GM21529 (cell line): Measurements from ENCODE around the gene MTCH1.

Experiments
- ATAC-seq: cut with Tn5 transposase; IDR thresholded peaks from one replicate; pipeline ENCODE4 v1.9.1; 2021; ENCODE audit not compliant: unreplicated experiment

The MTCH1 gene, protein sequence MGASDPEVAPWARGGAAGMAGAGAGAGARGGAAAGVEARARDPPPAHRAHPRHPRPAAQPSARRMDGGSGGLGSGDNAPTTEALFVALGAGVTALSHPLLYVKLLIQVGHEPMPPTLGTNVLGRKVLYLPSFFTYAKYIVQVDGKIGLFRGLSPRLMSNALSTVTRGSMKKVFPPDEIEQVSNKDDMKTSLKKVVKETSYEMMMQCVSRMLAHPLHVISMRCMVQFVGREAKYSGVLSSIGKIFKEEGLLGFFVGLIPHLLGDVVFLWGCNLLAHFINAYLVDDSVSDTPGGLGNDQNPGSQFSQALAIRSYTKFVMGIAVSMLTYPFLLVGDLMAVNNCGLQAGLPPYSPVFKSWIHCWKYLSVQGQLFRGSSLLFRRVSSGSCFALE

GRCh38 chr6:36985808-36986703, at the start of gene MTCH1:
MTCH1 (minus strand) TSS chr6:36986196; CDS start chr6:36986173, 23 bp downstream.
- peak; percentile 82 for ATAC-seq

- no peak for ATAC-seq
These were observed 48.1 kb upstream of the MTCH1 start for GRCh38 chr6:37033819-37034795.

DNA sequence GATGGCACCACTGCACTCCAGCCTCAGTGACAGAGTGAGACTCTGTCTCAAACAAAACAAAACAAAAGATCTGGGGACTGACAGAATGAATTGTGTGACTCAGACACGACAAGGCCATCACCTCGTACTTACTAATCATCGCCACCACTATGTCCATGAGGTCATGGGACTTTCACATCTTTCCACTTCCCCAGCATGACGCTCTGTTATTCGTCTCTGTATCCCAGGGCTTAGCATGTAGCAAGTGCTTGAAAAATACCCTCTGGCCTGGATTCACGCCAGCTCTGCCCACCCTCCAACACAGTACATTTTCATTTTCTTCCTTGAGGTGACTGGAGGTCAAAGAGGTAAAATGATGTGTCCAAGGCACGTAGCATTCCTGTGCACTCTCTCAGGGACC, 47.3 kb upstream of the MTCH1 start:
- peak; percentile 57 for ATAC-seq

GRCh38 chr6:37032239-37032638, 46.2 kb upstream of the MTCH1 start:
- no peak for ATAC-seq

DNA sequence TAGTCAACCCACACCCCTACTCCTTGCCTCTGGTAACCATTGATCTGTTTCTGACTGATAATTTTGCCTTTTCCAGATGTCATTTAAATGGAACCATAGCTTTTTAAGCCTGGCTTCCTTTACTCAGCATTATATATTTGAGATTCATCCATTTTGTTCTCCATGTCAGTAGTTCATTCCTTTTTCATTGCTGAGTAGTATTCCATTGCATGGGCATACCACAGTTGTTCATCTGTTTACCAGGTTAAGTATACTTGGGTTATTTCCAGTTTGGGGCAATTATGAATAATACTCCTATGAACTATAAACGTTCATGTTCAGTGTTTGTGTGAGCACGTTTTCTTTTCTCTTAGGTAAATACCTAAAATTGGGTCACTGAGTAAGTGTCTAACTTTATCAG, 44.6 kb upstream of the MTCH1 start:
- no peak for ATAC-seq

- ATAC-seq = no peak
These were observed 43.4 kb upstream of the MTCH1 start for GRCh38 chr6:37029249-37029971.

- no peak for ATAC-seq
These were observed 41.9 kb upstream of the MTCH1 start for GRCh38 chr6:37027811-37028469.

- ATAC-seq = no peak
These were observed 41.2 kb upstream of the MTCH1 start for GRCh38 chr6:37027036-37027720.

DNA sequence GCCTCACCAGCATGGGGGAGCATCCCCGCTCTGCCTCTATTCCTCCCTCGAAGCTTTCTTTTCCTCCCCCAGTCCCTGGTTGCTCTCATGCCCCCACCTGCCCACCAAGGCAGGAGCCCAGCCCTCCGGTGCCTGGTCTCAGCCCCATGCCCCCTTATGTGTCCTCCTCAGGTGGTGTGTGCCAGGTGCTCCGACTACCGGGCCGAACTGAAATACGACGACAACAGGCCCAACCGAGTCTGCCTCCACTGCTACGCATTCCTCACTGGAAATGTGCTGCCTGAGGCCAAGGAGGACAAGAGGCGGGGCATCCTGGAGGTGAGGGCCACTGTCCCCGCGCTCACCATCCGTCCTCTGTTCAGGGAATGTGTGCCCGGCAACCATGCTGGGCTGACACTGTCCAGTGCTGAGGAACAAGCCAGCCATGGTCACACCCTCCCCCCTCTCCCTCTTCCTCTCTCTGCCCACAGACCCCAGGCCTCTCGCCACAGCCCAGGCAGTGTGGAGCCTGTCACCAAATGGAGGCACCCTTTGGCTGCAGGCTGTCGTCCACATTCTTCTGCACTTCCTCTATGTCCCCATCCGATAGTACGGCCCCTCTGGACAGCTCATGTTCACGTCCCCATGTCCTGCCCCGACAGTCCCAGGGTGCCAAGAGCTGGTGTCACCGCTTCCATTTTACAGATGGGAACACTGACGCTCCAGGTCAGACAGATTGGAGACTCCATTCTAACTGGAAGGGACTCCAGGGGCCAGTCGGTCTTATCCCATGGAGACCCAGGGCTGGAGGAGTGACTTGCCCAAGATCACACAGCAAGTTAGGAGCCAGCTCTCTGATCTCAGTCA, 39.8 kb upstream of the MTCH1 start:
- no peak for ATAC-seq

GRCh38 chr6:37024656-37025337, 38.8 kb upstream of the MTCH1 start:
- no peak for ATAC-seq

DNA sequence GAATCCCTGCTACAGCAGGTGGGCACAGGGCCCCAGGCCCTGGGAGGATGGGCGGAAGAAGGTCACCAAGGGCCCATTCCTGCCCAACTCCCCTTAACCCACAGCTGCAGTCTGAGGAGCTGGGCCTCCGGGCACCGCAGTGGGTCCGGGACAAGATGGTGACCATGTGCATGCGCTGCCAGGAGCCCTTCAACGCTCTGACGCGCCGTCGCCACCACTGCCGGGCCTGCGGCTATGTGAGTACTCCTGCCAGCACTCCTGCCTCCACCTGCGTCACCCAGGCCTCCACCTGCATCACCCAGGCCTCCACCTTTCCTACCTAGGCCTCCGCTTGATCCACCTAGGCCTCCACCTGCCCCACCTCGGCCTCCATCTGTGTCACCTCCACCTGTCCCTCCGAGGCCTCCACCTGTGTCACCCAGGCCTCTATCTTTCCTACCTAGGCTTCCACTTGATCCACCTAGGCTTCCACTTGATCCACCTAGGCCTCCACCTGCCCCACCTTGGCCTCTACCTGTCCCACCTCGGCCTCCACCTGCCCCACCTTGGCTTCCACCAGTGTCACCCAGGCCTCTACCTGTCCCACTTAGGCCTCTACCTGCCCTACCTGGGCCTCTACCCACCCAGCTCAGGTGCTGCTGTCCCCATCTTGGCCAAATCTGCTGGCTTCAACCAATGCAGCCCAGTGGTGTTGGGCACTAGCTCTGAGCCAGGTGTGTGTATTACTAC, 36.3 kb upstream of the MTCH1 start:
- no peak for ATAC-seq

DNA sequence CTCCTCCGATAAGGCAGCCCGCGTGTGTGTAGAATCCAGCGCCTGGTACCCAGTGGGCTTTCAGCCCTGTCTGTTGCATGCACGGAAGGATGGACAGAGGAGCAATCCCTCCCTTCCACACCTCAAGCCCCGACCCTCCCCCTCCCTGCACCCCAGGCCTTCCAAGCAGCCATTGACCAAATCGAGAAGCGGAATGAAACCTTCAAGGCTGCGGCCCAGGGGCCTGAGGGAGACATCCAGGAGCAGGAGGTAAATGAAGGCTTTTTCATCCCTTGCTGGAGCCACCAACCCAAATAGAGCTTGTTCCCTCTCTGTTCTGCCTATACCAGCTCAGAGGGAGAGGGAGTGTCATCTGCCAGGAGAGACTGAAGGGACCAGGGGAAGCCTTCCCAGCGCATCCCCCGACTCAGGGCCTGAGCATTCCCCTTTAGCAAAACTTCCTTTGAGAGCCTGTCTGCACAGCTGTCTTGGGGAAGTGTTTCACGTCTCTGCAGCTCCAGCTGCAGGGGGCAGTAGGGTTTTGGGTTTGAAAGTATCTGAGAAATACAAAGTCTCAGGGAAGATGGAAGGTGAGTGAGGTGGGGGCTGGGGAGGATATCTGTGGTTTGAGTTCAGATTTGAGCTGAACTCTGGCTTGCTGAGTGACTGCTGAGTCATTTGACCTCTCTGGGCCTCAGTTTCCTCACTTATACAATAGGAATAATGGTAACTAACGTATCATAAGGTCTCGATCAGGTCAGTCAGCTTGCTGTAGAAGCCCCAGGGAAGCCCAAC, 35.5 kb upstream of the MTCH1 start:
- no peak for ATAC-seq

GRCh38 chr6:37020812-37021211, 34.8 kb upstream of the MTCH1 start:
- ATAC-seq = no peak

GRCh38 chr6:37020381-37020780, 34.4 kb upstream of the MTCH1 start:
- no peak for ATAC-seq

GRCh38 chr6:37019065-37019450, 33.1 kb upstream of the MTCH1 start:
- no peak for ATAC-seq
